Activated CD4-positive, CD25-positive, alpha-beta regulatory T cell treated with anti-CD3 and anti-CD28 coated beads, Interleukin-2, amount 50 U/mL, for 24 hours (primary cell): ENCODE data around the gene AUTS2.

Experiments
- ATAC-seq, 2 donors: fragments of 150-1000 bp; cut with Tn5 transposase; one replicate each; pipeline ENCODE4 v1.10.0; 2021; ENCODE audit warnings: mild to moderate bottlenecking in 1 of 2, moderate library complexity in 1 of 2

The AUTS2 gene

GRCh38 chr7:69657331-69657730, 59.1 kb downstream of the AUTS2 start:
- ATAC-seq = no peak

- no peak for ATAC-seq
Observed at GRCh38 chr7:69657985-69658384, 59.7 kb downstream of the AUTS2 start.

GRCh38 chr7:69659983-69660382, 61.7 kb downstream of the AUTS2 start:
- no peak for ATAC-seq

GRCh38 chr7:69661342-69661741, 63.1 kb downstream of the AUTS2 start:
- no peak for ATAC-seq

GRCh38 chr7:69663911-69664832, 65.9 kb downstream of the AUTS2 start:
- ATAC-seq = no peak

- ATAC-seq = no peak
Observed at GRCh38 chr7:69665369-69665768, 67.1 kb downstream of the AUTS2 start.

- ATAC-seq = no peak
Observed at GRCh38 chr7:69668339-69668870, 70.1 kb downstream of the AUTS2 start.

- ATAC-seq = no peak
Observed at GRCh38 chr7:69670701-69671100, 72.4 kb downstream of the AUTS2 start.

- ATAC-seq = no peak
Observed at GRCh38 chr7:69673074-69673473, 74.8 kb downstream of the AUTS2 start.

GRCh38 chr7:69674701-69675182, 76.5 kb downstream of the AUTS2 start:
- no peak for ATAC-seq

GRCh38 chr7:69676247-69676646, 78.0 kb downstream of the AUTS2 start:
- no peak for ATAC-seq

GRCh38 chr7:69677054-69677852, 79.0 kb downstream of the AUTS2 start:
- ATAC-seq = no peak

- ATAC-seq = no peak
Observed at GRCh38 chr7:69677881-69678493, 79.7 kb downstream of the AUTS2 start.

GRCh38 chr7:69678494-69679187, 80.4 kb downstream of the AUTS2 start:
- ATAC-seq = no peak

- no peak for ATAC-seq
Observed at GRCh38 chr7:69681181-69681580, 82.9 kb downstream of the AUTS2 start.

- no peak for ATAC-seq
Observed at GRCh38 chr7:69682518-69682917, 84.2 kb downstream of the AUTS2 start.

GRCh38 chr7:69683002-69683401, 84.7 kb downstream of the AUTS2 start:
- no peak for ATAC-seq

GRCh38 chr7:69684369-69685292, 86.4 kb downstream of the AUTS2 start:
- no peak for ATAC-seq

GRCh38 chr7:69685293-69685631, 87.0 kb downstream of the AUTS2 start:
- ATAC-seq = no peak

GRCh38 chr7:69686366-69686765, 88.1 kb downstream of the AUTS2 start:
- ATAC-seq = no peak

GRCh38 chr7:69687739-69688433, 89.6 kb downstream of the AUTS2 start:
- no peak for ATAC-seq
